Renal cortex interstitium (tissue), 11 donors: ENCODE data around the gene C1QB. TPM values are rescaled to one million over a fixed set of nuclear protein-coding genes. Genes with fewer than 3 reads are reported as not detected.

Experiments used
- DNase-seq, 11 donors: peaks; one replicate each; pipeline ENCODE4 v3.0.0-alpha.2; 2013; ENCODE audit warnings: low read depth in 9 of 11, low spot score in 4 of 11; ENCODE audit errors: extremely low read depth in 1 of 11
- polyA plus RNA-seq, 3 donors: library from polyadenylated mRNA; unstranded; fragments of 120-200 nt; gene quantifications; one replicate each; pipeline ENCODE4 v1.2.1, GENCODE V29; 2013; ENCODE audit not compliant: insufficient read length in 3 of 3

C1QB gene
- polyA plus RNA-seq, 3 donors = 6.0 to 10.6 (median 9.6) TPM

DNA sequence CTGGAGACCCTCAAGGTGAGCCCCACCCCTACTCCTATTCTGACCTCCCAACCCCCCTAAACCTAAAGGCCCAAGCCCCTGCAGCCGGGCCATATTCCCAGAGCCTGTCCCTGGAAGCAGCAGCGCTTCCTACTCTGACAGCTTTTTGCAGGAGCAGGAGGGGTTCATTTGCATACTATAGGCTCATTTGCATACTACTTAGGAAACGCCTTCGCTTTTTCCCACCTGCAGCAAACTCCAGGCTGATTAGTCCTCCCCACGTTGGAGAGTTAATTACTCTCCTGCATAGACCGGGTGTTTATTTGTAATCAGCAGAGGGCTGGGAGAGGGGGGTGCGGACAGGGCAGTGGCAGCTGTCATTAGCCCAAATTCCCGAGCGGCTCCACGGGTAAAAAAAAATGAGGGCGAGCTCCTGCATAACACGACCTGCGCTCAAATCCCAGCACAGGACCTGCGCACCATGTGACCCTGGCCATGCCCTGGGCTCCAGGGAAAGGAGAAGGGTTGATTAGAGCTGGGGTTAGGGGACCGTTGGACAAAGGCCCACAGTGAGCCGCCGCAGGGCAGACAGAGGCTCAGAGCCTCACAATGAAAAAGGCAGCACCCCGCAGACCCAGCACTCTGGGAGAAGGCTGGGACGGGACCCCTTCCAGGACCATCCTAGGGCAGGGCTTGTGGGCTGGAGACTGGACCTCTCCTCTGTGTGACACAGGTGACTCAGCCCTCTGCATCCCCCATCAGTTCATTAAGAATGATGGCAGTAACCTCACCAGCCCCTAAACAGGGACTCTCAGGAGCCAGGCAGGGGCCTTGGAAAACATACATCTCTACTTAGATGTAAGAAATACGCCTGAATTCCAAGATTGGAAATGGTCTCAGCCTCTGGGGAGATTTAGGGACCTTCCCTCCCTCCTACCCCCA, 26.5 kb upstream of the C1QB start:
- DNase-seq = no peak

DNA sequence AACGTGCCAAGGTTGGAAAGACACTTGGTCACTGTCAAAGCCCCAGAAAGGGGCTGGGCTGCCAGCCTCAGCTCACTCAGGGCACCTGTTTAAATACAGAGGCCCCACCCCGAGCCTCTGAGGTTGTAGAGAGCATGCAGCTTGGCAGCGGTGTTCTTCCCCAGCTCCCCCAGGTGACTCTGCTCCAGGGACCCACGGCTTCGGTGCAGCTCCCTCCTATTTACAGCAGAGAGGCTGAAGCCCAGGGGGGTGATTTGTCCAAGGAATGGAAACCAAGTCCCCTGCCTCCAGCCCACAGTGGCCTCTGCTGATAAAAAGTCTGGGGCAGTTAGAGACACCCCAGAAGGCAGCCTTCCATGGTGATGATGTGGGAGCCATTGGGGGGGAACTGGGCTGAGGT, 25.7 kb upstream of the C1QB start:
- no peak for DNase-seq

GRCh38 chr1:22628698-22629444, 24.2 kb upstream of the C1QB start:
- no peak for DNase-seq

- DNase-seq = no peak
Observed at GRCh38 chr1:22629886-22630285, 23.1 kb upstream of the C1QB start.

DNA sequence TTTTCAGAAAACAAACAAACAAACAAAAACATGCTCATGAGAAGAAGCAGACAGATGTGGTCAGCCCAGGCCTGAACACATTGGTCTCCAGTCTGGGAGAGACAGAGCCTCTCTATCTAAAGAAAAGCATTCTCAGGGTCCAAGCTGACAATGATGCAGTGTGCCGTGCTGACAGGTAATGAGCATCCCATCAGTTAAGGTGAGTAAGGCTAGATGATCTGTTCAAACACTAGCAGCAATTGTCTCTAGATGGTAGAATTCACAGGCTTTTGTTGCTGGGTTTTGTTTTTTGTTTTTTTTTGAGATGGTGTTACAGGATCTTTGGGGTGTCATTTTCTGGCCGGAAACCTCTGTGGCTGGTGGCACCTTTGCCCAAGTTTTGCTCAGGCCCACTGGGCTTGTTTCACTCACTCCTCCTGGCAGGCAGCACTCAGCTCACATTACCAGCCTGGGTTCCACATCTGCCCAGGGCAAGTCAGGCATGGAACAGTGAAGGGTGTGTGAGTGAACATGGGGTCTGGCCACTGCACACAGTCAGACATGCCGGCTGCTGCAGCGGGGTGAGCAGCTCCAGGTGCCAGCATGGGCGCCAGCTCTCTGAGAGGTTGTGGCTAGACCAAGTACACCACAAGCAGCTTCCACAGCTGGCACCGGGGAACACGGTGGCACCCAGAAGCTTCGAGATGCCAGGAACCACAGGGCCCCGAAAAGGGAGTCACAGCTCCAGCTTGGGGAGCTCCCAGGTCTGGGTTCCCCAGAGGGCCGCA, 19.2 kb upstream of the C1QB start:
- no peak for DNase-seq

DNA sequence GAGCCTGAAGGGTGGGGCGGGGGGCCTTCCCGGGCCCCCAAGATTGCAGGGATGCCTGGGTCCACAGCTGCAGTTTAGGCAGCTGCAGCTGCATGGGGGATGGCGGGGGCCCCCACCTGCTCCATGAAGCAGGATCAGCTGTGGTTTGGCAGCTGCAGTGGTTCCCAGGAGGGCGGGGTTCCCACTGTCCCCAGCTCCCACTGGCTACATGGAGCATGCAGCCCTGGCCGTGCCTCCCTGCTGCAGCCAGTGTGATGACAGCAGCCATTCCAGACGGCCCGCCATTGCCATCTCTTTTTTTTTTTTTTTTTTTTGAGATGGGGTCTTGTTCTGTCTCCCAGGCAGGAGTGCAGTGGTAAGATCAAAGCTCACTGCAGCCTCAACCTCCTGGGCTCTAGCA, 17.6 kb upstream of the C1QB start:
- DNase-seq = no peak

DNA sequence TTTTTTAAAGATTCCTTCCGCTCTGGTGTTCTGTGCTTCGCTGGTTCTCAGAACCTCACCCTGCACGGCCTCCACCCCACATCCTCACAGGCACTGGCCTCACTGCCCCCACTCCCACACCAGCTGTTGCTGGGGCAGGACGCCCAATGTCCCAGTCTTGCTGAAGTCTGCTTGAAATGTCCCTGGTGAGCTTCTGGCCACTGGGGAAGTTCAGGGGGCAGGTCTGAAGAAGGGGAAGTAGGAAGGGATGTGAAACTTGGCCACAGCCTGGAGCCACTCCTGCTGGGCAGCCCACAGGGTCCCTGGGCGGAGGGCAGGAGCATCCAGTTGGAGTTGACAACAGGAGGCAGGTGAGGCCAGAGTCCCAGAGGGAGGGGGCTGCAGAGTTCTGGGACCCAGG, 16.7 kb upstream of the C1QB start, which contains the start of gene C1QA:
Gene C1QA, plus strand, starts transcription at position 276 of the 400 bp plus-strand sequence. CDS start 989 bp downstream, outside the sequence.
- peak in 1 of 11 donors; percentile 6 for DNase-seq

- no peak for DNase-seq
Observed at GRCh38 chr1:22636927-22637326, 16.1 kb upstream of the C1QB start.

- no peak for DNase-seq
Observed at GRCh38 chr1:22637907-22638445, 15.1 kb upstream of the C1QB start.

DNA sequence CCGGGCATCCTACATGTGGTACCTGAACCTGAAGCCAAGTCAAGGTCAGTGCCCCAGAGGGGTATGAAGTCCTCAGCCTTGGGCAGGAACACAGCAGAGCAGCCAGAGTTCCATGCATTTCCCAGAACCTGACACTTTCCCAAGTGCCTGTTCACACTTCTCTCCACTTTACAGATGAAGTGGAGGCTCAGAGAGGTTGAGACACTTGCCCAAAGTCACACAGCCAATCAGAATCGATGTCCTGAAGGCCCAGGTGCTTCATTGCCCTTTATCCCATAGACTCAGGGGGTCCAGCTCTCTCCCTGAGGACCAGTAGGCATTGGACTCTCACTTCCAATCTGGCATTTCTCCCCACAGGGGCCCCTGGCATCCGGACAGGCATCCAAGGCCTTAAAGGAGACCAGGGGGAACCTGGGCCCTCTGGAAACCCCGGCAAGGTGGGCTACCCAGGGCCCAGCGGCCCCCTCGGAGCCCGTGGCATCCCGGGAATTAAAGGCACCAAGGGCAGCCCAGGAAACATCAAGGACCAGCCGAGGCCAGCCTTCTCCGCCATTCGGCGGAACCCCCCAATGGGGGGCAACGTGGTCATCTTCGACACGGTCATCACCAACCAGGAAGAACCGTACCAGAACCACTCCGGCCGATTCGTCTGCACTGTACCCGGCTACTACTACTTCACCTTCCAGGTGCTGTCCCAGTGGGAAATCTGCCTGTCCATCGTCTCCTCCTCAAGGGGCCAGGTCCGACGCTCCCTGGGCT, 14.4 kb upstream of the C1QB start:
- no peak for DNase-seq

DNA sequence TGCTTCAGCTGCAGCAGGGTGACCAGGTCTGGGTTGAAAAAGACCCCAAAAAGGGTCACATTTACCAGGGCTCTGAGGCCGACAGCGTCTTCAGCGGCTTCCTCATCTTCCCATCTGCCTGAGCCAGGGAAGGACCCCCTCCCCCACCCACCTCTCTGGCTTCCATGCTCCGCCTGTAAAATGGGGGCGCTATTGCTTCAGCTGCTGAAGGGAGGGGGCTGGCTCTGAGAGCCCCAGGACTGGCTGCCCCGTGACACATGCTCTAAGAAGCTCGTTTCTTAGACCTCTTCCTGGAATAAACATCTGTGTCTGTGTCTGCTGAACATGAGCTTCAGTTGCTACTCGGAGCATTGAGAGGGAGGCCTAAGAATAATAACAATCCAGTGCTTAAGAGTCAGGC, 13.8 kb upstream of the C1QB start:
- no peak for DNase-seq

GRCh38 chr1:22641247-22641646, 11.8 kb upstream of the C1QB start:
- DNase-seq = no peak

GRCh38 chr1:22641906-22642636, 11.0 kb upstream of the C1QB start:
- DNase-seq = peak in 7 of 11 donors; percentile 13 to 54 (median 45)

DNA sequence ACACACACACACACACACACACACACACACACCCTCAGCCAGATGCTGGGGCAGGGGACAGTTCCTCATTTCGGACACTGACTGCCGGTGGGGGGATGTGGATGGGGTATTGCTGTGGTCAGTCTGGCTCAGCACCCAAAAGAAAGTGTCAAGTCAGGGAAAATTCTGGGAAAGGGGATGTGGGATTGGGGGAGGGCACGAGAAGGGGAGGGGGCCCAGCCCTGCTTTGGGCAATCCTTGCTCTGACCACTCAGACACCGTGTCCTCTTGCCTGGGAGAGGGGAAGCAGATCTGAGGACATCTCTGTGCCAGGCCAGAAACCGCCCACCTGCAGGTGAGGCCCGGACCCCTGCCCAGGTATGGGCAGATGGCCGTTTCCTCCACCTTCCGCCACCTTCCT, 9.7 kb upstream of the C1QB start, which contains the start of gene C1QC:
Gene C1QC, plus strand, starts transcription at position 253 of the 400 bp plus-strand sequence. CDS start 391 bp downstream, outside the sequence.
- no peak for DNase-seq

GRCh38 chr1:22643928-22644327, 9.1 kb upstream of the C1QB start:
- DNase-seq = no peak

DNA sequence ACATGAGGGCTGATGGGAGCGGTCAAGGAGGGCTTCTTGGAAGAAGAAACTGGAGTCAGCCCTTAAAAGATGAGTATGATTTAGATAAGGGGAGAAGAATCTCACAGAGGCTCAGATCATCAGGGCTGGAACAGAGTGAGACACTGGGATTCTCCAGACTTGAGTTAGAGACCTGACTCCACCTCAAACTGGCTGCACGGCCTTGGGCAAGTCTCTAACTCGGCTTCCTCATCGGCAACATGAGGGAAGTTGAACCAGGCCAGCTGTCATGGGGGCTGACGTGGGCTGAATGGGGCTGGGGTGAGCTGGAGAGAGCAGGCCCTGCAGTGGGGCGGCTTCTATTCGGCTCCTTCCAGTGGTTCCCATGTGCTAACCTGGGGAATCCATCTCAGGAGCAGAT, 7.1 kb upstream of the C1QB start:
- no peak for DNase-seq

DNA sequence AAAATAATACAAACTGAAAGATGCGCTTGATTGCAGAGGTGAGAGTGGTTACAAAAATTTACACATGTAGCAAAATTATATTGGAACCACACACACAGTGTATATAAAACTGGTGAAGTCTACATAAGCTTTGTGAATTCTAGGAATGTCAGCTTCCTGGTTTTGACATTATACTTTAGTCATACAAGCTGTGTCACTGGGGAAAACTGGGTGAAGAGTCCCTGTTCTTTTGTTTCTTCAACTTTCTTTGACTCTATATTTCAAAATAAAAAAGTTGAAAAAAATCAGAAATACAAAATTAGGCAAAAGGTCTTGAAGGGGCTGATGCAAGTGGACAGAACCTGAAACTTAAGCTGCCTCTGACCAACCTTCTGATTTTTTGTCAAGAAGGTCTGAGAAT, 6.7 kb upstream of the C1QB start:
- no peak for DNase-seq
